ENCODE results near the gene IFI35.

The IFI35 gene

GRCh38 chr17:43020789-43021740 lies 14.5 kb downstream of the IFI35 start (continued):
- TF ChIP-seq ZBTB11 (tag by site-specific recombination; conservative IDR thresholded peaks at IDR 0.05; ENCODE audit: low read depth) (0 out of 2 replicates have a peak, but pooled peaks have one; percentile 7), ZNF280D (tag by site-specific recombination; IDR thresholded peaks at IDR 0.05) (no peak), CTCF (tag by site-specific recombination; IDR thresholded peaks at IDR 0.05) (no peak), ZNF621 (tag by site-specific recombination; IDR thresholded peaks at IDR 0.05) (no peak), KLF9 (tag by site-specific recombination; IDR thresholded peaks at IDR 0.05; ENCODE audit: low read depth) (peak; percentile 85), ZNF248 (tag by site-specific recombination; IDR thresholded peaks at IDR 0.05) (no peak), ZSCAN5A (tag by site-specific recombination; IDR thresholded peaks at IDR 0.05) (no peak), PRDM2 (tag by site-specific recombination; IDR thresholded peaks at IDR 0.05; ENCODE audit: borderline replicate concordance) (no peak), ZFP41 (tag by site-specific recombination; IDR thresholded peaks at IDR 0.05; ENCODE audit: borderline replicate concordance) (no peak), ZFP37 (tag by site-specific recombination; IDR thresholded peaks at IDR 0.05) (no peak), TRIM28 (IDR thresholded peaks at IDR 0.05; ENCODE audit: borderline replicate concordance, low read length) (no peak), ATF2 (tag by site-specific recombination; IDR thresholded peaks at IDR 0.05; ENCODE audit: low read depth) (no peak), ZNF837 (tag by site-specific recombination; IDR thresholded peaks at IDR 0.05) (no peak)
- TF ChIP-seq, protein P1, sequence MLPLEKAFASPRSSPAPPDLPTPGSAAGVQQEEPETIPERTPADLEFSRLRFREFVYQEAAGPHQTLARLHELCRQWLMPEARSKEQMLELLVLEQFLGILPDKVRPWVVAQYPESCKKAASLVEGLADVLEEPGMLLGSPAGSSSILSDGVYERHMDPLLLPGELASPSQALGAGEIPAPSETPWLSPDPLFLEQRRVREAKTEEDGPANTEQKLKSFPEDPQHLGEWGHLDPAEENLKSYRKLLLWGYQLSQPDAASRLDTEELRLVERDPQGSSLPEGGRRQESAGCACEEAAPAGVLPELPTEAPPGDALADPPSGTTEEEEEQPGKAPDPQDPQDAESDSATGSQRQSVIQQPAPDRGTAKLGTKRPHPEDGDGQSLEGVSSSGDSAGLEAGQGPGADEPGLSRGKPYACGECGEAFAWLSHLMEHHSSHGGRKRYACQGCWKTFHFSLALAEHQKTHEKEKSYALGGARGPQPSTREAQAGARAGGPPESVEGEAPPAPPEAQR (tag by site-specific recombination; IDR thresholded peaks at IDR 0.05), result no peak
- TF ChIP-seq, protein P2, sequence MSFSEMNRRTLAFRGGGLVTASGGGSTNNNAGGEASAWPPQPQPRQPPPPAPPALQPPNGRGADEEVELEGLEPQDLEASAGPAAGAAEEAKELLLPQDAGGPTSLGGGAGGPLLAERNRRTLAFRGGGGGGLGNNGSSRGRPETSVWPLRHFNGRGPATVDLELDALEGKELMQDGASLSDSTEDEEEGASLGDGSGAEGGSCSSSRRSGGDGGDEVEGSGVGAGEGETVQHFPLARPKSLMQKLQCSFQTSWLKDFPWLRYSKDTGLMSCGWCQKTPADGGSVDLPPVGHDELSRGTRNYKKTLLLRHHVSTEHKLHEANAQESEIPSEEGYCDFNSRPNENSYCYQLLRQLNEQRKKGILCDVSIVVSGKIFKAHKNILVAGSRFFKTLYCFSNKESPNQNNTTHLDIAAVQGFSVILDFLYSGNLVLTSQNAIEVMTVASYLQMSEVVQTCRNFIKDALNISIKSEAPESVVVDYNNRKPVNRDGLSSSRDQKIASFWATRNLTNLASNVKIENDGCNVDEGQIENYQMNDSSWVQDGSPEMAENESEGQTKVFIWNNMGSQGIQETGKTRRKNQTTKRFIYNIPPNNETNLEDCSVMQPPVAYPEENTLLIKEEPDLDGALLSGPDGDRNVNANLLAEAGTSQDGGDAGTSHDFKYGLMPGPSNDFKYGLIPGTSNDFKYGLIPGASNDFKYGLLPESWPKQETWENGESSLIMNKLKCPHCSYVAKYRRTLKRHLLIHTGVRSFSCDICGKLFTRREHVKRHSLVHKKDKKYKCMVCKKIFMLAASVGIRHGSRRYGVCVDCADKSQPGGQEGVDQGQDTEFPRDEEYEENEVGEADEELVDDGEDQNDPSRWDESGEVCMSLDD (tag by site-specific recombination; IDR thresholded peaks at IDR 0.05), result peak; percentile 84

Measured in HEK293 (cell line).